Activated CD8-positive, alpha-beta memory T cell treated with anti-CD3 and anti-CD28 coated beads, Interleukin-2, amount 10 ng/mL, durations not matched to agents 7 days and 5 days (primary cell): ENCODE data around the gene ATAD3C. TPM values are rescaled to one million over a fixed set of nuclear protein-coding genes. Genes with fewer than 3 reads are reported as not detected.
"Not testable (repeated sequence)": the region's sequence is repeated elsewhere in the genome, so short reads cannot be mapped to it uniquely, and the experiment has no call there.

ENCODE experiments used
- ATAC-seq: fragments of 150-1000 bp; cut with Tn5 transposase; one replicate; pipeline ENCODE4 v1.10.0; 2021; ENCODE audit warnings: moderate library complexity
- CTCF ChIA-PET: fragments of 350-600 bp; sonication (Branson Sonifier 250); formaldehyde crosslinking; loops from one replicate; lab custom pipeline; 2021; ENCODE audit warnings: antibody characterized with exemption; lab: Charles Lee
- DNase-seq: peaks from one replicate; pipeline ENCODE4 v3.0.0-alpha.2; 2020
- H3K27ac Mint-ChIP-seq: one replicate; pipeline ENCODE4 v1.8.0; 2021; ENCODE audit warnings: mild to moderate bottlenecking, mixed read lengths
- H3K27me3 Mint-ChIP-seq: one replicate; pipeline ENCODE4 v1.8.0; 2021; ENCODE audit warnings: mixed read lengths
- H3K36me3 Mint-ChIP-seq: one replicate; pipeline ENCODE4 v1.8.0; 2021; ENCODE audit warnings: mild to moderate bottlenecking, mixed read lengths
- H3K4me1 Mint-ChIP-seq: one replicate; pipeline ENCODE4 v1.8.0; 2021; ENCODE audit warnings: mixed read lengths
- H3K4me3 Mint-ChIP-seq: one replicate; pipeline ENCODE4 v1.8.0; 2021; ENCODE audit warnings: mild to moderate bottlenecking, moderate library complexity, mixed read lengths
- H3K9me3 Mint-ChIP-seq: one replicate; pipeline ENCODE4 v1.8.0; 2022; ENCODE audit warnings: low read depth, mixed read lengths
- total RNA-seq, 2 experiments: library from RNA; stranded (reverse); gene quantifications; one replicate each; pipeline ENCODE4 v1.2.3, GENCODE V29; 2021

The ATAD3C gene
- total RNA-seq, 2 experiments from 2014 or later = 0.38 to 0.87 TPM

DNA sequence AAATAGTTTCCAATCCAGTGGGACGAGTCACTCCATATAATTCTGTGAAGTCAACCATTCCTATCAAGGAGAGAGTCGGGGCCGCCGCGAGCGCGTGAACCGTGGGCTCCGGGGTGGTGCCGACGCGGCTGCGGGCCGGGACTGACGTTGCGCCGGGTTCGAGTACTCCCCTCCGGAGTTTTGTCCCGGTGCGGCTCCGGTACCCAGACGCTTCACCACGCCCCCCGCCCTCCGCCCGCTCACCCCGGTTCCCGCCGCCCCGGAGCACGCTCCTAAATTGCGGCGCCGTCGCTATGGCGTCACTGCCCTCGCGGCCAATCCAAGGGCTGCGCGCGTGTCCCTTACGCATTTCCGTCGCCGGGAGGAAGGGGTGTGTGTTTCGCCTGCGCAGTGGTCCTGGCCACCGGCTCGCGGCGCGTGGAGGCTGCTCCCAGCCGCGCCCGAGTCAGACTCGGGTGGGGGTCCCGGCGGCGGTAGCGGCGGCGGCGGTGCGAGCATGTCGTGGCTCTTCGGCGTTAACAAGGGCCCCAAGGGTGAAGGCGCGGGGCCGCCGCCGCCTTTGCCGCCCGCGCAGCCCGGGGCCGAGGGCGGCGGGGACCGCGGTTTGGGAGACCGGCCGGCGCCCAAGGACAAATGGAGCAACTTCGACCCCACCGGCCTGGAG lies 22.0 kb downstream of the ATAD3C start, which contains the start of gene ATAD3B:
Gene ATAD3B, plus strand, starts transcription at position 377 of the 664 bp plus-strand sequence. Its CDS starts 120 bp downstream, at position 497.
- DNase-seq (peak; percentile 95), ATAC-seq (peak; percentile 96)
- Mint-ChIP-seq H3K27me3 (no peaks in the 10 kb centered on the region), H3K27ac (peak within 1 kb of the TSS; percentile 89), H3K36me3 (no peaks in the 10 kb centered on the region), H3K9me3 (no peaks in the 10 kb centered on the region), H3K4me1 (peaks cover 30% of the 10 kb centered on the region), H3K4me3 (peak within 1 kb of the TSS; percentile 94)
- CTCF ChIA-PET = no interaction called here

DNA sequence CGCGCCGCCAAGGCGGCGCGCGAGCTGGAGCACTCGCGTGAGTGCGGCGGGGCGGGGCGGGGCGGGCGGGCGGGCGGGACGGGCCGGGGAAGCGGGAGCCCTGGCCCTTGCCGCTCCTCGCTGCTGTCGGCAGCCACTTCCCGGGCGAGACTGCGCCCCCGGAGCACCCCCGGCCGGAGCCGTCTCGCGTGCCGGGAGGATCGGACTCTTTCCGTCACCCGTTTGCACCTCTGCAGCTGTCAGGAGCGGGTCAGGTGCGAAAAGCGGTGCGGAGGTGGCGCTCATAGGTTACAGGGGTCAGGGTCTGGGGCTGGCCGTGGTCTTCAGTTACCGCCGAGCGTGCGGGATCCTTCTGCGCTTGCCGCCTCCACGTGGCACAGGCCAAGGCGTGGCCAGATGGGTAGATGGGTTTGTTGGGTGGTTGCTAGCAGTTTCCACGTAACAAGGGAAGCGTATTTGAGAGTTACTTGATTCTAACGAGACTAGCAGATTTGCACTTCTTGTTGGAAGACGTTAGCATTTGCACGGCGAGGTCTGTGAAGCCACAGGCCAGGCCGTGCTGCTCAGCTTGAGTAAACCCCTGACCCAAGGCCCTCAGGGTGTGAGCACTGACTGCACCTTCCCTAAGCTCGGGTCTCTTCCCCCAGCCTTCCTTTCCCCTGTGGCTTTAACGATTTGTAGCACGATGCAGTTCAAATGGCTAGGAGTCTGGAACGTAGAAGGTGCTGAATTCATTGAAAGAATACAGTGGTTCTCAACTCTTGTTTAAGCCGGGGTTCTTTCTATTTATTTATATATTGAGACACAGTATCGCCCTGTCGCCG lies 22.8 kb downstream of the ATAD3C start:
- H3K27me3 Mint-ChIP-seq, H3K36me3 Mint-ChIP-seq, CTCF ChIA-PET, H3K9me3 Mint-ChIP-seq: not testable (repeated sequence)
- peak; percentile 48 for DNase-seq
- Mint-ChIP-seq H3K4me1 (peaks cover 30% of the 10 kb centered on the region), H3K27ac (peak overlapping the region; percentile 76), H3K4me3 (peak overlapping the region; percentile 75)
- peak; percentile 46 for ATAC-seq

DNA sequence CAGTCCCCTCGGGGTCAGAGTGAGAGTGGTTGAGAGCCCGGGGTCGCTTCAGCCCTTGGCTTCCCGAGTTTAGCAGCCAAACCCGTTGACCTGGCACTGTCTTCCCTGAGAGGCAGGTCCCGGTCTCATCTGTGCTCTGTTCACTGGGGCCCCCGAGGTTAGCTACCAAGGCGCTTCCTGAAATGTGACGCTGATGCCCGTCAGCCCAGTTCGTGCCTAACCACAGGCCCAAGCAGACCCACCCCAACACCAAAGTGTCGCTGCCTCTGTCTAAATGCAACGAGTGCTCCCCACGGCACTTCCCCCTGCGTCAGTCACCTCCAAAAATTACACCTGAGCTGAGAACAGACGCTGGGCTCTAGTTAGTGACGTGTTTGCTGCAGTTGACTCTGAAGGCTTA lies 26.5 kb downstream of the ATAD3C start:
- H3K27me3 Mint-ChIP-seq, DNase-seq, H3K27ac Mint-ChIP-seq, ATAC-seq, H3K9me3 Mint-ChIP-seq, H3K4me3 Mint-ChIP-seq, CTCF ChIA-PET: not testable (repeated sequence)
- H3K36me3 Mint-ChIP-seq = peaks cover 14% of the 10 kb centered on the region
- peaks cover 18% of the 10 kb centered on the region for H3K4me1 Mint-ChIP-seq

DNA sequence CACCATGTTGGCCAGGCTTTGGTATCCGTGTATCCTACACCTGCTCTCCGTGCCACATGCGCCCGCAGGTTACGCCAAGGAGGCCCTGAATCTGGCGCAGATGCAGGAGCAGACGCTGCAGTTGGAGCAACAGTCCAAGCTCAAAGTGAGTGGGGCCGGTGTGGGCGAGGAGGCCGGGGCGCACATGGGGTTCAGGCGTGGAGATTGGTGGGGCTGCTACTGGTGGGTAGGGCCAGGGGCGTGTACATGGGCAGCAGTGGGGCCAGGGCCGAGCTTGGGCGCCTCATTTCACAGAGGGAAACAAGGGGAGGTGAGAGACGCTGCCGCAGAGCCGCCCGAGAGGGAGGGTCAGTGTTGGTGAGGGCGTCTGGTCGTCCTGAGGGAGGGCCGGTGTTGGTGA lies 27.7 kb downstream of the ATAD3C start:
- Mint-ChIP-seq H3K27ac (no peak overlapping the region), H3K4me3 (no peak overlapping the region), H3K36me3 (peaks cover 14% of the 10 kb centered on the region), H3K27me3 (no peaks in the 10 kb centered on the region), H3K4me1 (peaks cover 16% of the 10 kb centered on the region), H3K9me3 (no peaks in the 10 kb centered on the region)
- ATAC-seq (no peak), DNase-seq (no peak)
- CTCF ChIA-PET = no interaction called here

DNA sequence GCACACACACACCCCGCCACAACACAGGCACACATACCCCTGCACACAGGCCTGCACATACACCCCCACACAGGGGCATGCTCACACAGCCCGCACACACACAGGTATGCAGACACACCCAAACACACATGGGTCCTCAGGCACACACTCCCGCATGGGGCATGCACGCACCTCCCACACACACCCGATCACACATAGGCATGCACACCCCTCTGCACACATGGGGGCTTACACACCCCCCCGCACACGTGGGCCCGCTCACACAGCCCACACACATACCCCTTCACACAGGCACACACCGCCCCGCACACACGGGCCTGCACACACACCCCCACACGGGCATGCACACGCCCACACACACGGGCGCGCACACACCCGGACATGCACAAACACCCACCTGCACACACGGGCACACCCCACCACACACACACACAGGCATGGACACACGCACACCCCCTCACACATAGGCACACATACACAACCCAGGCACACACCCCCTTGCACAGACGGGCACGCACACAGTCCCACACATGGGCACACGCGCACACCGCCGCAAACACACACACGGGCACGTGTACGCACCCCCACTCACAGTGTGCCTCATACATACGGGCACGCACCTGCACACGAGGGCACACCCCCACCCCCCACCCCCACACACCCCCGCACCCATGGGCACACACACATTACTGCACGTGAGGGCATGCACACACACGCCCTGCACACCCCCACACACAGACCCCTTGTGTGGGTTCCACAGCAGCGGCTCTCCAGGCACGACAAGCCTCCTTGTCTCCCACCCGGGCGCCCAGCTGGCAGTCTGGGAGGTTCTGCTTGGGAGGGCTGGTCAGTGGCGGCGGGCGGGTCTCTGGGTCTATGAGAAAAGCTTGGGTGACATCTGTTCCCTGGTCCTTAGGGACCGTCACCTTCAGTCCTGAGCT lies 30.3 kb downstream of the ATAD3C start:
- H3K27ac Mint-ChIP-seq = no peak overlapping the region
- H3K4me3 Mint-ChIP-seq = no peak overlapping the region
- peaks cover 2% of the 10 kb centered on the region for H3K4me1 Mint-ChIP-seq
- DNase-seq = no peak
- no peak for ATAC-seq
- H3K27me3 Mint-ChIP-seq = no peaks in the 10 kb centered on the region
- H3K36me3 Mint-ChIP-seq = peaks cover 16% of the 10 kb centered on the region
- no peaks in the 10 kb centered on the region for H3K9me3 Mint-ChIP-seq
- CTCF ChIA-PET = no interaction called here

DNA sequence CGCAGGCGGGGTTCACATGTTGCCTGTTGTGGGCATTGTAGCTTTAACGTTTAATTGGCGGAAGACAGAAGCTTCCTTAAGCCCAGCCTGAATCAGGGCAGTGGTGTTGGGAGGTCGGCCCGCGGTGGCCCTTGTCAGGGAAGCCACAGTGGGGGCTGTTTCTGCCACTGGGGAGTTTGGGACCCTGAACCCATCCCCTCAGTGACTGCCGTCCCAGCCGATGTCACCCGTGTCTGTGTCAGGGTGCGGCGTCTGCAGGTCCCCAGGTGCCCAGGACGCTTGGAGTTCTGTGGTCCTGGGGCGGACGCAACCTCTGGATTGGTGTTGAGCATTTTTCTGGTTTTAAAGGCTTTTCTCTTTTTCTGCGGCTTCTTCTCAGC lies 31.0 kb downstream of the ATAD3C start:
- peaks cover 16% of the 10 kb centered on the region for H3K36me3 Mint-ChIP-seq
- DNase-seq, H3K4me3 Mint-ChIP-seq, ATAC-seq, H3K4me1 Mint-ChIP-seq, H3K27me3 Mint-ChIP-seq, H3K9me3 Mint-ChIP-seq, CTCF ChIA-PET, H3K27ac Mint-ChIP-seq: not testable (repeated sequence)

DNA sequence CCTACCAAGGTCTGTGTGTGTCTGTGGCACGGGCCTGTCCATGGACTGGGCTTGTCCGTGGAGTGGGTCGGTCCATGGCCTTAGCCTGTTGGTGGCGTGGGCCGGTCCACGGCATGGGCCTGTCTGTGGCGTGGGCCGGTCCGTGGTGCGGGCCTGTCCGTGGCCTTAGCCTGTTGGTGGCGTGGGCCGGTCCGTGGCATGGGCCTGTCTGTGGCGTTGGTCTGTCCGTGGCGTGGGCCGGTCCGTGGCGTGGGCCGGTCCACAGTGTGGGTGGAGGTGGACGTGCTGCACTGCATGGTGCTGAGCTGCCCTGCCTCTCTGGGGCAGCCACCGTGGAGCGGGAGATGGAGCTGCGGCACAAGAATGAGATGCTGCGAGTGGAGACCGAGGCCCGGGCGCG lies 32.3 kb downstream of the ATAD3C start:
- H3K9me3 Mint-ChIP-seq, H3K4me3 Mint-ChIP-seq, H3K27ac Mint-ChIP-seq, ATAC-seq, H3K4me1 Mint-ChIP-seq, CTCF ChIA-PET, H3K27me3 Mint-ChIP-seq, DNase-seq: not testable (repeated sequence)
- peaks cover 16% of the 10 kb centered on the region for H3K36me3 Mint-ChIP-seq

DNA sequence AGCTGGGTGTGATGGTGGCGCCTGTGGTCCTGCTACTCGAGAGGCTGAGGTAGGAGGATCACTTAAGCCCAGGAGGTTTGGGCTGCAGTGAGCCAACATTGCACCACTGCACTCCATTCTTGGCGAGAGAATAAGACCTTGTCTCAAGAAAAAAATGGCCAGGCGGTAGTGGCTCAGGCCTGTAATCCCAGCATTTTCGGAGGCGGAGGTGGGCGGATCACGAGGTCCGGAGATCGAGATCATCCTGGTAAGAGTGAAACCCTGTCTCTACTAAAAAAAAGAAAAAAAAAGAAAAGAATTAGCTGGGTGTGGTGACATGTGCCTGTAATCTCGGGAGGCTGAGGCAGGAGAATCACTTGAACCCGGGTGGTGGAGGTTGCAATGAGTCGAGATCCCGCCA lies 33.4 kb downstream of the ATAD3C start:
- H3K27me3 Mint-ChIP-seq = no peaks in the 10 kb centered on the region
- ATAC-seq = no peak
- no peaks in the 10 kb centered on the region for H3K9me3 Mint-ChIP-seq
- no peak for DNase-seq
- H3K4me3 Mint-ChIP-seq = no peak overlapping the region
- CTCF ChIA-PET = no interaction called here
- H3K36me3 Mint-ChIP-seq = peaks cover 10% of the 10 kb centered on the region
- H3K27ac Mint-ChIP-seq = no peak overlapping the region
- H3K4me1 Mint-ChIP-seq = no peaks in the 10 kb centered on the region

DNA sequence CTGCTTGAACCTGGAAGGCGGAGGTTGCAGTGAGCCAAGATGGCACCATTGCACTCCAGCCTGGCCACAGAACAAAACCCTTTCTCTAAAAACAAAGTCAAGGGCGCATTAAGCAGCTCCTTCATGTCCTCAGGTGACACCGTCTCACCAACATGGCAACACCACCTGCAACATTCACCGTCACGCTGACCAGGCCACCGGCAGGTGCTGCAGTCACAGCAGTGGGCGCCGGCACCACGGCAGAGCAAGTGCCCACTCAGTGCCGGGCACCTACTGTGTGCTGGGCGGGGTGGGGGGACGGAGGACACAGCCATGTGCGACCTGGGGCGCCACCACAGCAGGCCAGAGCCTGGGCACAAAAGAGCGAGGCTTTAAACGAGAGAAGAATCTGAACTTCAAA lies 34.2 kb downstream of the ATAD3C start:
- H3K4me3 Mint-ChIP-seq = no peak overlapping the region
- H3K4me1 Mint-ChIP-seq = no peaks in the 10 kb centered on the region
- CTCF ChIA-PET = no interaction called here
- ATAC-seq = no peak
- peaks cover 16% of the 10 kb centered on the region for H3K36me3 Mint-ChIP-seq
- no peak for DNase-seq
- H3K9me3 Mint-ChIP-seq = no peaks in the 10 kb centered on the region
- no peaks in the 10 kb centered on the region for H3K27me3 Mint-ChIP-seq
- H3K27ac Mint-ChIP-seq = no peak overlapping the region

DNA sequence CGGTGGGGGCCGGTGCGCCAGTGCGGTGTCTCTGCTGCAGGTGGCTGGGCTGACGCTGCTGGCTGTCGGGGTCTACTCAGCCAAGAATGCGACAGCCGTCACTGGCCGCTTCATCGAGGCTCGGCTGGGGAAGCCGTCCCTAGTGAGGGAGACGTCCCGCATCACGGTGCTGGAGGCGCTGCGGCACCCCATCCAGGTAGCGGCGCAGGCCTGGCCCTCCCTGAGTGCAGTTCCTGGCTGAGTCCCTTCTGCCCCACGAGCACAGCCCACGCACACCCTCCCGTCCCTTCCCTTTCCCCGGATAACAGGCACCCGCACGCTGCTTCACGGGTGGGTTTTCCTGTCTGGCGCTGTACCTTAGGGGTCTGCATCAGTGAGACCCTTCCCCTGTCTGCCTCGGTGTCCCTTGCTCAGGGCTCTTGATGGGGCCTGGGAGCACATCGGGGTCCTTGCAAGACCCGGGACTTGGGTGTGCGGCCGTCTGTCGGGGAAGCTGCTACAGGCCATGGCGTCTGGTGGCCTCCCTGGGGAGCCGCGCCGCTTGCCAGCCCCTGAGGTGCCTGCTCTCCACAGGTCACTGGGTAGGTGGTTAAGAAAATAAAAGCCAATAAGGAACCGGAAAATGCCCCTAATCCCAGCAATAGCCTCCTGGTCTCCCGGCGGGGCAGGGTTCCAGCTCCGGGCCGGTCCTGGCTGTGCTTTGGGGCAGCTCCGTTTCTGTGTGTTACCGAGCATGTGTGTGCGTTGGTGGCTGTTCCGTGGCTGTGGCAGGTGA lies 35.7 kb downstream of the ATAD3C start:
- H3K27me3 Mint-ChIP-seq, H3K4me3 Mint-ChIP-seq, ATAC-seq, H3K27ac Mint-ChIP-seq, H3K4me1 Mint-ChIP-seq, CTCF ChIA-PET, H3K9me3 Mint-ChIP-seq, DNase-seq: not testable (repeated sequence)
- H3K36me3 Mint-ChIP-seq = peaks cover 20% of the 10 kb centered on the region

DNA sequence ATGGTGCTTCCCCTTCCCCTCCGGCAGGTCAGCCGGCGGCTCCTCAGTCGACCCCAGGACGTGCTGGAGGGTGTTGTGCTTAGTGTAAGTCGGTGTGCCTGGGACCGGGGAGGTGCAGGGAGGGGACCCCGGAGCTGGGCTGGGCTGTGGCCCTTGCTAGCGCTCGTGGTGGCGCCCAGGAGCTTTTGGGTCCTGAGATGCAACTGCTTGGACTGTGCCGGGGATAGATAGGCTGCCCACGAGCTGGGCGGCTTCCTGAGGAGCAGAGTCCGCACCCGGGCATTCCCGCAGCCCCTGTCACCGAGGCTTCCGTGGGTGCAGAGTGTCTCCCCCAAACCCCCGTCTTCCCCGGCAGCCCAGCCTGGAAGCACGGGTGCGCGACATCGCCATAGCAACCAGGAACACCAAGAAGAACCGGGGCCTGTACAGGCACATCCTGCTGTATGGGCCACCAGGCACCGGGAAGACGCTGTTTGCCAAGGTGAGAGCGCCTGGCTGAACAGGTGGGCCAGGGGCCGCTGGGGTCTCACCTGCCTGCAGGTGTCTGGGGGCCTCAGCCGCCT lies 36.3 kb downstream of the ATAD3C start:
- ATAC-seq, H3K4me1 Mint-ChIP-seq, H3K27me3 Mint-ChIP-seq, H3K27ac Mint-ChIP-seq, H3K4me3 Mint-ChIP-seq, DNase-seq, H3K9me3 Mint-ChIP-seq, CTCF ChIA-PET: not testable (repeated sequence)
- peaks cover 26% of the 10 kb centered on the region for H3K36me3 Mint-ChIP-seq

DNA sequence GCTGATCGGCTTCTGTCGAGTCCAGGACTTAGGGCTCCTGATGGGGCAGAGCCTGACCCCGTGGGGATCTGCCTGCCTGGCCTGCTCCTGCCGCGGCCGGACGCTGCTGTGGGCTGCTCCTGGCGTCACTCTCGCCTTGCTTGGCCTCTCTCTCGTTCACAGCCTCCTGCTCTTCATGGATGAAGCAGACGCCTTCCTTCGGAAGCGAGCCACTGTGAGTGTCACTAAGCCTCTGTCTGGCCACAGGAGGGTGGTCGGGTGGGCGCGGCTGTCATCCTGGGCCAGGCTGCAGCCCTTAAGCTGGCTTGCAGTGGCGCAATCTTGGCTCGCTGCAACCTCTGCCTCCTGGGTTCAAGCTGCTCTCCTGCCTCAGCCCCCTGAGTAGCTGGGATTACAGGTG lies 38.2 kb downstream of the ATAD3C start:
- no peak for ATAC-seq
- Mint-ChIP-seq H3K27ac (no peak overlapping the region), H3K36me3 (peaks cover 43% of the 10 kb centered on the region), H3K4me1 (no peaks in the 10 kb centered on the region), H3K27me3 (no peaks in the 10 kb centered on the region), H3K9me3 (no peaks in the 10 kb centered on the region), H3K4me3 (no peak overlapping the region)
- CTCF ChIA-PET = no interaction called here
- no peak for DNase-seq
